Cerebellar cortex (tissue), 1 donor: Measurements from ENCODE around the gene ALOX12.

Experiments used
- DNase-seq: peaks from one replicate; pipeline ENCODE4 v3.0.0-alpha.2; 2015; ENCODE audit warnings: low spot score

ALOX12 gene

GRCh38 chr17:7022781-7023571 lies 27.1 kb downstream of the ALOX12 start, which contains the start of gene BCL6B:
TSS of gene BCL6B (plus strand) at chr17:7023050. CDS start at chr17:7023672, 622 bp downstream.
- no peak for DNase-seq

- no peak for DNase-seq
These were observed 27.9 kb downstream of the ALOX12 start for GRCh38 chr17:7023576-7024401.

GRCh38 chr17:7024402-7024785 lies 28.5 kb downstream of the ALOX12 start:
- DNase-seq: no peak

GRCh38 chr17:7025245-7025644 lies 29.4 kb downstream of the ALOX12 start:
- DNase-seq: no peak

- no peak for DNase-seq
These were observed 30.7 kb downstream of the ALOX12 start for GRCh38 chr17:7026471-7027115.

GRCh38 chr17:7027335-7027734 lies 31.5 kb downstream of the ALOX12 start:
- DNase-seq: no peak

GRCh38 chr17:7029096-7029495 lies 33.2 kb downstream of the ALOX12 start:
- no peak for DNase-seq

GRCh38 chr17:7029659-7030058 lies 33.8 kb downstream of the ALOX12 start:
- DNase-seq: no peak

- DNase-seq: no peak
These were observed 39.2 kb downstream of the ALOX12 start for GRCh38 chr17:7034955-7035590.

- DNase-seq: peak; percentile 99
These were observed 39.9 kb downstream of the ALOX12 start, which contains the start of gene SLC16A13 for GRCh38 chr17:7035591-7036368. TSS of gene SLC16A13 (plus strand) at chr17:7036015. CDS start at chr17:7036383, 368 bp downstream.

- no peak for DNase-seq
These were observed 42.4 kb downstream of the ALOX12 start for GRCh38 chr17:7038025-7038862.

GRCh38 chr17:7039832-7040231 lies 44.0 kb downstream of the ALOX12 start:
- DNase-seq: no peak

- no peak for DNase-seq
These were observed 46.0 kb downstream of the ALOX12 start for GRCh38 chr17:7041607-7042500.

- no peak for DNase-seq
These were observed 46.8 kb downstream of the ALOX12 start for GRCh38 chr17:7042501-7043181.

- DNase-seq: no peak
These were observed 47.3 kb downstream of the ALOX12 start for GRCh38 chr17:7043182-7043496.

- DNase-seq: no peak
These were observed 47.8 kb downstream of the ALOX12 start, which contains the start of gene SLC16A11 for GRCh38 chr17:7043497-7044198. TSS of gene SLC16A11 (minus strand) at chr17:7044092. CDS start at chr17:7043513, 579 bp downstream.

GRCh38 chr17:7045492-7046126 lies 49.8 kb downstream of the ALOX12 start:
- peak; percentile 93 for DNase-seq
